Natural killer cell (primary cell): Measurements from ENCODE around the gene FCGR2B. TPM values are rescaled to one million over a fixed set of nuclear protein-coding genes. Genes with fewer than 3 reads are reported as not detected.

Source experiments
- ATAC-seq, 3 donors: fragments of 150-1000 bp in 2 of 3; fragments of 200-7000 bp in 1 of 3; cut with Tn5 transposase; 1 replicate in 1 of 3; 2 replicates in 2 of 3; pipeline ENCODE4 v1.10.0; 2021; ENCODE audit warnings: mild to moderate bottlenecking in 2 of 3, moderate library complexity in 2 of 3
- DNase-seq, 2 donors: peaks; one replicate each; pipeline versions ENCODE4 v3.0.0 to v3.0.0-alpha.2; 2013 to 2021; ENCODE audit warnings: mixed read lengths in 1 of 2
- H3K27ac ChIP-seq: one replicate; pipeline ENCODE4 v1.5.1; 2013; ENCODE audit warnings: mild to moderate bottlenecking, low read length
- H3K27me3 ChIP-seq: one replicate; pipeline ENCODE4 v1.6.1; 2013; ENCODE audit warnings: low read length; ENCODE audit not compliant: control insufficient read depth, insufficient read depth
- H3K36me3 ChIP-seq: one replicate; pipeline ENCODE4 v1.6.1; 2013; ENCODE audit warnings: low read length; ENCODE audit not compliant: control insufficient read depth, insufficient read depth
- H3K4me1 ChIP-seq: one replicate; pipeline ENCODE4 v1.6.1; 2013; ENCODE audit warnings: low read length; ENCODE audit not compliant: control insufficient read depth, insufficient read depth
- H3K4me3 ChIP-seq: one replicate; pipeline ENCODE4 v1.5.1; 2013; ENCODE audit warnings: low read length
- H3K9me3 ChIP-seq: one replicate; pipeline ENCODE4 v1.6.1; 2013; ENCODE audit warnings: low read length; ENCODE audit not compliant: control insufficient read depth, insufficient read depth
- H3K27ac Mint-ChIP-seq, 2 donors: one replicate each; pipeline ENCODE4 v1.8.0; 2022; ENCODE audit warnings: mild to moderate bottlenecking in 2 of 2, mixed read lengths in 2 of 2, moderate library complexity in 1 of 2
- H3K27me3 Mint-ChIP-seq, 2 donors: one replicate each; pipeline ENCODE4 v1.8.0; 2022; ENCODE audit warnings: low read depth in 2 of 2, mixed read lengths in 2 of 2
- H3K36me3 Mint-ChIP-seq: one replicate; pipeline ENCODE4 v1.8.0; 2022; ENCODE audit warnings: mixed read lengths
- H3K4me1 Mint-ChIP-seq, 2 donors: one replicate each; pipeline ENCODE4 v1.8.0; 2022; ENCODE audit warnings: mixed read lengths in 2 of 2
- H3K4me3 Mint-ChIP-seq: one replicate; pipeline ENCODE4 v1.8.0; 2022; ENCODE audit warnings: mild to moderate bottlenecking, moderate library complexity, mixed read lengths
- H3K9me3 Mint-ChIP-seq, 2 donors: one replicate each; pipeline ENCODE4 v1.8.0; 2022; ENCODE audit warnings: mixed read lengths in 2 of 2
- CTCF ChIP-seq: fragments of 200-600 bp; IDR thresholded peaks from one replicate; pipeline ENCODE4 v1.8.0; 2022; ENCODE audit warnings: antibody characterized with exemption
- whole genome bisulfite sequencing: methylation state at CpG from one replicate; pipeline ENCODE4 v1.1.7; 2013; ENCODE audit warnings: missing lambda C conversion rate; ENCODE audit not compliant: insufficient coverage; 5-methylcytosine and 5-hydroxymethylcytosine counted together
- intact Hi-C: fragments of 100-400 bp; cut with micrococcal nuclease; formaldehyde crosslinking; loops from one replicate; pipeline ENCODE4 v1.14.2; 2022
- total RNA-seq, 4 donors: library from RNA; stranded (reverse); fragments of 120-200 nt in 1 of 4; gene quantifications; one replicate each; pipeline versions ENCODE4 v1.2.3 to v1.2.4, GENCODE V29; 2013 to 2022

Gene FCGR2B
- total RNA-seq, 3 donors from 2014 or later (not counting 1 experiment from before 2014, with no cell fraction given): 12.6 to 76.9 (median 17.0) TPM

DNA sequence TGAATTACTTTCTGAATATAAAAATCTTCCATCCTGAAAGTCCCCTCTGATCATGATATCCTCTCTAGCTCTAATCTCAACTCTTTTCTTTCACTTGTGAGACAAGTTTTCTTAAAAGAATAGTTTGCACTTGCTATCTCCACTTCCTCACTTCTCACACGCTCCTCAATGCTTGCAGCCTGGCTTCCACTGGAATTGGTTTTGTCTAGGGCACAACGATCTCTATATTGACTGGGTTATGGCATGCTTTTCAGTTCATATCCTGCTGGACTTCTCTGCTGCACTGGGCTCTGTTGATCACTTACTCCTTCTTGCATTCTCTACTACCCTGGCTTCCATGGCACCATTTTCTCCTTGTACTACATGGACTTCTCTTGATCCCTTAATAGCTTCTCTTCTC is 44.6 kb downstream of the FCGR2B start:
- no peak overlapping the region for H3K27ac Mint-ChIP-seq

DNA sequence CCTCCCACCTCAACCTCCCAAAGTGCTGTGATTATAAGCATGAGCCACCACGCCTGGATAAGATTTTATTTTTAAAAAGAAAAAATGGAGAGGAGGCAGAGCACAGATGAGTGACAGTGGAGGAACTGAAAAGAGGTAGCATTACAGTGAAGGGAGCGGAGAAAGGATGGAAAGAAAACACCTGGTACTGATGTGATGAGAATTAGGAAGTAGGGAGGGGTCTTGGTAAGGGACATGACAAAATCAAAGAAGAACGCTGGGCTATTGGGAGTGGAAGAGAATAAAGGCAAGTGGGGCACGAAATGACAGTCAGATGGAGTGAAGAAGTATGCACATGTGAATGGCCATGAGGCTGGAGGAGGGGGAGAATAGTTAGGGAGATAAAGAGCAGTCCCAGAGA is 46.4 kb downstream of the FCGR2B start:
- DNase-seq: no peak
- no peak for ATAC-seq
- H3K27me3 ChIP-seq: no peaks in the 10 kb centered on the region
- H3K4me1 Mint-ChIP-seq: no peaks in the 10 kb centered on the region
- no peaks in the 10 kb centered on the region for H3K36me3 ChIP-seq
- H3K27me3 Mint-ChIP-seq: no peaks in the 10 kb centered on the region
- H3K4me1 ChIP-seq: no peaks in the 10 kb centered on the region
- H3K4me3 ChIP-seq: peak overlapping the region; percentile 5
- H3K9me3 Mint-ChIP-seq: no peaks in the 10 kb centered on the region
- no peak overlapping the region for H3K27ac ChIP-seq
- WGBS: 57% methylated on average over 4 of the region's 4 CpGs
- H3K27ac Mint-ChIP-seq: no peak overlapping the region
- no peak overlapping the region for H3K4me3 Mint-ChIP-seq
- H3K36me3 Mint-ChIP-seq: no peaks in the 10 kb centered on the region
- TF ChIP-seq CTCF: no peak
- no peaks in the 10 kb centered on the region for H3K9me3 ChIP-seq
- intact Hi-C loops: no loop called here

More for the DNA sequence above, 44.6 kb downstream of the FCGR2B start:
- ATAC-seq (no peak), DNase-seq (no peak)
- H3K27me3 Mint-ChIP-seq: no peaks in the 10 kb centered on the region
- no peaks in the 10 kb centered on the region for H3K36me3 Mint-ChIP-seq
- Histone ChIP-seq H3K27ac (no peak overlapping the region), H3K9me3 (no peaks in the 10 kb centered on the region), H3K27me3 (no peaks in the 10 kb centered on the region), H3K4me3 (peak overlapping the region; percentile 6), H3K36me3 (no peaks in the 10 kb centered on the region), H3K4me1 (no peaks in the 10 kb centered on the region)
- no peaks in the 10 kb centered on the region for H3K4me1 Mint-ChIP-seq
- H3K4me3 Mint-ChIP-seq: no peak overlapping the region
- H3K9me3 Mint-ChIP-seq: no peaks in the 10 kb centered on the region
- 77% methylated on average over 2 of the region's 2 CpGs for WGBS
- intact Hi-C loops: no loop called here
- no peak for TF ChIP-seq CTCF

DNA sequence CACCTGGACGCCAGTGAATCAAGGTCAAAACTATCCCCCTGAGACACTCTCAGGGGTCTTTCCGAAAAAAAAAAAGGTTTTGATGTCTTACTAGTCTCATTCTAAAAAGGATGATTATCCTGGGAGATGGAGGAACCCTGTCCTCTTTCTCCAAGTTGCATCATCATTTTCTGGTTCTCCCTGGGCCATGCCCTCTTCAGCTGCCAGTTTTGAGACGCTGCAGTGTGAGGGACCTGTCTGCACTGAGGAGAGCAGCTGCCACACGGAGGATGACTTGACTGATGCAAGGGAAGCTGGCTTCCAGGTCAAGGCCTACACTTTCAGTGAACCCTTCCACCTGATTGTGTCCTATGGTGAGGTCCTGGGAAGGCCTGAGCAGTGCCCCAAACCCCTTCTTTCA is 47.6 kb downstream of the FCGR2B start:
- DNase-seq (no peak), ATAC-seq (no peak)
- Mint-ChIP-seq H3K9me3 (no peaks in the 10 kb centered on the region), H3K4me1 (no peaks in the 10 kb centered on the region), H3K27me3 (peaks cover 0 to 4% of the 10 kb centered on the region in 2 donors), H3K36me3 (no peaks in the 10 kb centered on the region), H3K4me3 (no peak overlapping the region), H3K27ac (no peak overlapping the region)
- no peaks in the 10 kb centered on the region for H3K27me3 ChIP-seq
- intact Hi-C loops: no loop called here
- H3K36me3 ChIP-seq: no peaks in the 10 kb centered on the region
- no peaks in the 10 kb centered on the region for H3K4me1 ChIP-seq
- TF ChIP-seq CTCF: no peak
- no peak overlapping the region for H3K4me3 ChIP-seq
- no peak overlapping the region for H3K27ac ChIP-seq
- 86% methylated on average over 4 of the region's 4 CpGs for WGBS
- no peaks in the 10 kb centered on the region for H3K9me3 ChIP-seq

DNA sequence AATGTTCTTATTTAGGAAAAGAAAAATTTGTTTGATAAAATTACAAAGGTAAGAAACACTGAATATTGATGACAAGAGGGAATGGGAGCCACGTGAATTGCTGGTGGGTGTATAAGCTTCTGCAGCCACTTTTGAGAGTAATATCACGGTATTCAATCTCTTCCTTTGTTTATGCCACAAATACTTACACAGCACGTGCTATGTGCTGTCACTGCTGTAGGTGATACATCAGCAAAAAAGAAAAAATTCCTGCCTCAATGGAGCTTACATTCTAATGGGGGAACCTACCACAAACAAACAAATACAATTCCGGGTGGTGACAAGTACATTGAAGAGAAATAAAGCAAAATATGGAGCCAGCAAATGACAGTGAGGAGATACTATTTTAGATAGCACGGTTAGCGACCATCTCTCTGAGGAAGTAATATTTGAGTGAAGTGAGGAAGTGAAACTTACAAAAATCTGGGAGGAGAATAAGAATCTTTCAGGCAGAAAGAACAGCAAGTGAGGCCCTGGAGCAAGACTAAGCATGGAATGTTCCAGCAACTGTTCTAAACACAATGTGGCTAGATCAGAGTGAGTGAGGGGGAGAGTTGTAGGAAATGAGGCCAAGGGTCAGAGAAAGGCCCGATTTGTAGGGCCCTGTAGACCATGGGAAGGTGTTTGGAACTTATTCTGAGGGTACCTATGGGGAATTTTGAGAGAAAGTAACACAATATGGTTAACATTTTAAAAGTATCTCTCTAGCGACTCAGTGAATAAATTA is 55.8 kb downstream of the FCGR2B start:
- H3K27ac ChIP-seq: no peak overlapping the region
- H3K4me3 ChIP-seq: no peak overlapping the region
- Mint-ChIP-seq H3K4me1 (peaks cover 12 to 34% of the 10 kb centered on the region in 2 donors), H3K36me3 (no peaks in the 10 kb centered on the region), H3K4me3 (no peak overlapping the region), H3K9me3 (no peaks in the 10 kb centered on the region), H3K27me3 (peaks cover 0 to 8% of the 10 kb centered on the region in 2 donors), H3K27ac (peak overlapping the region in 1 of 2 donors; percentile 31)
- intact Hi-C loops: no loop called here
- no peak for TF ChIP-seq CTCF
- 48% methylated on average over 6 of the region's 8 CpGs for WGBS
- H3K27me3 ChIP-seq: no peaks in the 10 kb centered on the region
- no peaks in the 10 kb centered on the region for H3K36me3 ChIP-seq
- no peak for DNase-seq
- H3K9me3 ChIP-seq: no peaks in the 10 kb centered on the region
- ATAC-seq: no peak
- H3K4me1 ChIP-seq: peaks cover 7% of the 10 kb centered on the region
